Left renal cortex interstitium (tissue), 4 donors: ENCODE measurements around the gene METAP1D. TPM values are rescaled to one million over a fixed set of nuclear protein-coding genes. Genes with fewer than 3 reads are reported as not detected.

Source experiments
- DNase-seq, 4 donors: peaks; one replicate each; pipeline ENCODE4 v3.0.0-alpha.2; 2013; ENCODE audit warnings: low read depth in 4 of 4, low spot score in 2 of 4, missing footprints in 1 of 4
- polyA plus RNA-seq, 4 donors: library from polyadenylated mRNA; unstranded; fragments of 120-200 nt; gene quantifications; one replicate each; pipeline ENCODE4 v1.2.1, GENCODE V29; 2013; ENCODE audit not compliant: insufficient read length in 4 of 4

Gene METAP1D
- polyA plus RNA-seq, 4 donors, result 9.1 to 22.6 (median 14.3) TPM

GRCh38 chr2:172119089-172119488 lies 119.3 kb downstream of the METAP1D start:
- DNase-seq, result no peak

GRCh38 chr2:172120118-172120517 lies 120.4 kb downstream of the METAP1D start:
- DNase-seq, result no peak

- no peak for DNase-seq
Observed at GRCh38 chr2:172128484-172128883, 128.7 kb downstream of the METAP1D start.

- DNase-seq, result no peak
Observed at GRCh38 chr2:172129404-172129803, 129.7 kb downstream of the METAP1D start.

Other genes starting within 250 kb of the METAP1D start
- 10 to 100 TPM; 23.4 to 33.2 (median 26.7) TPM for gene SLC25A12, start 105.7 kb upstream of the METAP1D start, polyA plus RNA-seq
- 10 to 100 TPM; 55.0 to 76.3 (median 64.4) TPM for gene HAT1, start 77.5 kb upstream of the METAP1D start, polyA plus RNA-seq
- gene DLX1, start 85.6 kb downstream of the METAP1D start, polyA plus RNA-seq, result under 1 TPM; 0.09 to 0.30 (median 0.20) TPM
- gene DLX2, start 102.9 kb downstream of the METAP1D start, polyA plus RNA-seq, result under 1 TPM in 2 of 4 donors, not detected in 2; 0.11 to 0.12 TPM